WERI-Rb-1 (cell line): ENCODE data around the gene GAB3.

Source experiments
- DNase-seq: peaks from one replicate; pipeline ENCODE4 v3.0.0-alpha.2; 2020
- H3K27ac ChIP-seq: fragments of 250-450 bp; sonication (Bioruptor Pico); 2 replicates; pipeline ENCODE4 v1.5.1; 2020; ENCODE audit warnings: mild to moderate bottlenecking, moderate library complexity
- H3K27me3 ChIP-seq: fragments of 250-450 bp; sonication (Bioruptor Pico); 2 replicates; pipeline ENCODE4 v1.5.1; 2021; ENCODE audit warnings: mild to moderate bottlenecking, low read depth, moderate library complexity; ENCODE audit not compliant: insufficient read depth, severe bottlenecking
- H3K36me3 ChIP-seq: fragments of 250-450 bp; sonication (Bioruptor Pico); 2 replicates; pipeline ENCODE4 v1.5.1; 2020; ENCODE audit warnings: mild to moderate bottlenecking, moderate library complexity
- H3K4me3 ChIP-seq: 2 replicates; pipeline ENCODE4 v1.5.1; 2011; ENCODE audit warnings: low read depth, mild to moderate bottlenecking, control low read depth, low read length
- H3K9me3 ChIP-seq: fragments of 250-450 bp; sonication (Bioruptor Pico); 2 replicates; pipeline ENCODE4 v1.5.1; 2021; ENCODE audit warnings: mild to moderate bottlenecking, moderate library complexity; ENCODE audit not compliant: severe bottlenecking
- TF ChIP-seq, protein P1 (sequence below): IDR thresholded peaks from 2 replicates; pipeline ENCODE4 v1.5.1; 2011; ENCODE audit warnings: low read depth, mild to moderate bottlenecking, control low read depth, inconsistent platforms, low read length

Gene GAB3

DNA sequence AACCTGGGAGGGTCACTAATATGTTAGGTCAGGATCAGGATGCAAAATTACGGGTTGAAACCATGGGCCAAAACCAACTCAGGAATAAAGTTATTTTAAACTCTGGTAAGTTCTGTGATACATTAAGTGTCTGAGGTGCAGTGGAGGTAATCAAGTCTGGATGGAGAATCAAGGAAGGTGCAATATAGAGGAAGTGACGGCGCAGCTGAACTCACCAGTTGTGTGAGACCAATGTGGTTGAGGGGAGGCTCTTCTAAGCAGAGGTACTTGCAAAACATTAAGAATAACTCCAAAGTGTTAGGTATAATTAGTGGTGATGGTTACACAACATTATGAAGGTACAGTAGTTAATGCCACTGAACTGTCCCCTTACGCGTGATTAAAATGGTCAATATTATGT, 19.7 kb downstream of the GAB3 start:
- H3K9me3 ChIP-seq = no peaks in the 10 kb centered on the region
- H3K36me3 ChIP-seq = no peaks in the 10 kb centered on the region
- TF ChIP-seq, protein P1, sequence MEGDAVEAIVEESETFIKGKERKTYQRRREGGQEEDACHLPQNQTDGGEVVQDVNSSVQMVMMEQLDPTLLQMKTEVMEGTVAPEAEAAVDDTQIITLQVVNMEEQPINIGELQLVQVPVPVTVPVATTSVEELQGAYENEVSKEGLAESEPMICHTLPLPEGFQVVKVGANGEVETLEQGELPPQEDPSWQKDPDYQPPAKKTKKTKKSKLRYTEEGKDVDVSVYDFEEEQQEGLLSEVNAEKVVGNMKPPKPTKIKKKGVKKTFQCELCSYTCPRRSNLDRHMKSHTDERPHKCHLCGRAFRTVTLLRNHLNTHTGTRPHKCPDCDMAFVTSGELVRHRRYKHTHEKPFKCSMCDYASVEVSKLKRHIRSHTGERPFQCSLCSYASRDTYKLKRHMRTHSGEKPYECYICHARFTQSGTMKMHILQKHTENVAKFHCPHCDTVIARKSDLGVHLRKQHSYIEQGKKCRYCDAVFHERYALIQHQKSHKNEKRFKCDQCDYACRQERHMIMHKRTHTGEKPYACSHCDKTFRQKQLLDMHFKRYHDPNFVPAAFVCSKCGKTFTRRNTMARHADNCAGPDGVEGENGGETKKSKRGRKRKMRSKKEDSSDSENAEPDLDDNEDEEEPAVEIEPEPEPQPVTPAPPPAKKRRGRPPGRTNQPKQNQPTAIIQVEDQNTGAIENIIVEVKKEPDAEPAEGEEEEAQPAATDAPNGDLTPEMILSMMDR = no peak
- no peak overlapping the region for H3K4me3 ChIP-seq
- H3K27ac ChIP-seq = no peak overlapping the region
- no peaks in the 10 kb centered on the region for H3K27me3 ChIP-seq
- no peak for DNase-seq

DNA sequence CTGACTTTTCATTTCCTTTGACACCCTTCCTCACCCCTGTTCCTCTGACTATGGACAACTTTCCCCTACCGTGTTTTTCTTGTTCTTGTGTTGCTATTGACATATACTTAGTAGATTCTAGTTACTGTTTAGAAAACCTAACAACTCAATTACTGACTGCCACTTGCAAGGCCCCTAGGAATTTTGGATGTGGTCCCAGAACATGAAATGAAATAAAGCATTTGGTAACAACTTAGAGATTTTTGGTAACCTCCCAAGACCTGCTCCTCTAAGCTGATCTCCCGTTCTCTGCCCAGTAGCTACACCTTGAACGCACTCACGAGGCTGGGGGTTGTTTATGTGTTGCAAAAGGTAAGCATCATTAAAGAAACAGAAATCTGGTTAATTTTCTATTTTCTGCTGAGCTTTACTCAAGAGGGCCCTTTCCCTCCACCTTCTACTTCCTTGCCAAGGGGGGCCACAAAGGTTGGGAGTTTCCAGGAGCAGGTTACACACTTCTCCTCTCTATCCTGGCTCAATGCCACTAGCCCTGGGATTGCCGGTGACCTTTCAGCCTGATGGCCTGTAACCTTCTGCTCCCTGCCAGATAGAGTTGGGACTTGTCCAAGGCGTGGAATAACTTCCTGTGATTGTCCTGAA, 20.5 kb downstream of the GAB3 start:
- no peaks in the 10 kb centered on the region for H3K9me3 ChIP-seq
- no peaks in the 10 kb centered on the region for H3K27me3 ChIP-seq
- TF ChIP-seq, protein P1 = no peak
- H3K36me3 ChIP-seq = no peaks in the 10 kb centered on the region
- H3K27ac ChIP-seq = no peak overlapping the region
- no peak overlapping the region for H3K4me3 ChIP-seq
- DNase-seq = no peak

DNA sequence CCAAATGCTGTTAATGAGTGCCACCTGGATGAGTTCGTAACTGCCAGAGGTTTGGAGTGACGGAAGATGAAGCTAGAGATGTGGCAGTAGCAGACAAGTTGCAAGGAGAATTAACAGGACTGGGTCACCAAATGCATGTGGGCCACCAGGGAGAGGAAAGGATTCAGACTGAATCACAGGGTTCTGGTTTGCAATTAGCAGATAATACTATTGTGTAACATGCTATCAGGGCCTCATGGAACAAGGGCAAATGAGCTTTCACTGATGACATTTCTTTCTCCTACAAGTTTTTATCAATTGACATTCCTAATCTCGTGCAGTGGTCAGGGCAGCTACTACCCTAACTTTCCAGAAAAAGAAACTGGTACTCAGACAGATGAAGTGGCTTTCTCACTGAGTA, 21.4 kb downstream of the GAB3 start:
- no peaks in the 10 kb centered on the region for H3K27me3 ChIP-seq
- TF ChIP-seq, protein P1 = no peak
- H3K4me3 ChIP-seq = no peak overlapping the region
- no peak for DNase-seq
- no peaks in the 10 kb centered on the region for H3K9me3 ChIP-seq
- no peaks in the 10 kb centered on the region for H3K36me3 ChIP-seq
- H3K27ac ChIP-seq = no peak overlapping the region

- no peak overlapping the region for H3K4me3 ChIP-seq
- H3K27me3 ChIP-seq = no peaks in the 10 kb centered on the region
- TF ChIP-seq, protein P1 = no peak
- H3K36me3 ChIP-seq = no peaks in the 10 kb centered on the region
- H3K27ac ChIP-seq = no peak overlapping the region
- DNase-seq = no peak
- no peaks in the 10 kb centered on the region for H3K9me3 ChIP-seq
These were observed 22.3 kb downstream of the GAB3 start for GRCh38 chrX:154728431-154729190.

- Histone ChIP-seq H3K36me3 (no peaks in the 10 kb centered on the region), H3K4me3 (no peak overlapping the region), H3K9me3 (no peaks in the 10 kb centered on the region), H3K27ac (no peak overlapping the region), H3K27me3 (no peaks in the 10 kb centered on the region)
- TF ChIP-seq, protein P1 = no peak
- DNase-seq = no peak
These were observed 23.0 kb downstream of the GAB3 start for GRCh38 chrX:154727871-154728270.
